IMR-90 (cell line): ENCODE results near the gene EPSTI1. TPM values are rescaled to one million over a fixed set of nuclear protein-coding genes. Genes with fewer than 3 reads are reported as not detected.
A peak's percentile ranks its signal among the peaks of the same experiment; 100 is the strongest.

ENCODE experiments used
- ATAC-seq: fragments of 200-7000 bp; cut with Tn5 transposase; 2 replicates; pipeline ENCODE4 v1.9.1; 2020; ENCODE audit warnings: low read depth, mild to moderate bottlenecking, moderate library complexity
- BruUV-seq: library from RNA; stranded (reverse); fragments of 400-500 nt; replicated peaks from 2 replicates; lab custom pipeline; 2021; lab: Mats Ljungman, UMichigan
- CTCF ChIA-PET: fragments of 300-600 bp; formaldehyde crosslinking; extraction: SDS; loops from one replicate; lab custom pipeline; 2021; ENCODE audit warnings: antibody characterized with exemption; lab: Yijun Ruan, JAX
- POLR2A ChIA-PET: fragments of 300-600 bp; sonication (Branson Sonifier 250); formaldehyde crosslinking; loops from one replicate; lab custom pipeline; 2022; ENCODE audit warnings: antibody characterized with exemption; ENCODE audit not compliant: unreplicated experiment; lab: Charles Lee
- DNase-seq: peaks from one replicate; pipeline ENCODE4 v3.0.0; 2013
- H2AFZ ChIP-seq: replicated peaks from 2 replicates; pipeline ENCODE3; 2013; ENCODE audit warnings: low read length, mild to moderate bottlenecking; ENCODE audit not compliant: poor library complexity
- H2AK5ac ChIP-seq: 2 replicates; pipeline ENCODE4 v1.6.1; 2013; ENCODE audit warnings: low read depth, low read length, inconsistent platforms
- H2AK9ac ChIP-seq: replicated peaks from 2 replicates; pipeline ENCODE3; 2013; ENCODE audit warnings: mild to moderate bottlenecking, low read depth, low read length, moderate library complexity; ENCODE audit not compliant: poor library complexity
- H2BK120ac ChIP-seq: 2 replicates; pipeline ENCODE4 v1.6.1; 2013; ENCODE audit warnings: low read depth, low read length, inconsistent platforms
- H2BK15ac ChIP-seq: 3 replicates; pipeline ENCODE4 v1.6.1; 2013; ENCODE audit warnings: low read depth, low read length, inconsistent platforms
- H2BK20ac ChIP-seq: 2 replicates; pipeline ENCODE4 v1.6.1; 2013; ENCODE audit warnings: low read depth, mild to moderate bottlenecking, inconsistent platforms, low read length, moderate library complexity
- H2BK5ac ChIP-seq: 2 replicates; pipeline ENCODE4 v1.6.1; 2013; ENCODE audit warnings: mild to moderate bottlenecking, low read depth, low read length, inconsistent platforms; ENCODE audit not compliant: poor library complexity, severe bottlenecking
- H3K14ac ChIP-seq: replicated peaks from 2 replicates; pipeline ENCODE4 v1.6.1; 2013; ENCODE audit warnings: low read depth, low read length, inconsistent platforms
- H3K18ac ChIP-seq: 2 replicates; pipeline ENCODE4 v1.6.1; 2013; ENCODE audit warnings: low read depth, low read length, control low read depth
- H3K23ac ChIP-seq: 2 replicates; pipeline ENCODE4 v1.6.1; 2013; ENCODE audit warnings: low read depth, low read length, inconsistent platforms
- H3K27ac ChIP-seq: 2 replicates; pipeline ENCODE4 v1.5.1; 2013; ENCODE audit warnings: mild to moderate bottlenecking, control low read depth, low read length; ENCODE audit not compliant: insufficient read depth
- H3K27me3 ChIP-seq: 2 replicates; pipeline ENCODE4 v1.6.1; 2013; ENCODE audit warnings: low read length; ENCODE audit not compliant: control insufficient read depth, insufficient read depth
- H3K36me3 ChIP-seq: 2 replicates; pipeline ENCODE4 v1.6.1; 2013; ENCODE audit warnings: low read length, mixed read lengths; ENCODE audit not compliant: control insufficient read depth, insufficient read depth
- H3K4ac ChIP-seq: 2 replicates; pipeline ENCODE4 v1.6.1; 2013; ENCODE audit warnings: low read depth, low read length, inconsistent platforms
- H3K4me1 ChIP-seq: 2 replicates; pipeline ENCODE4 v1.6.1; 2013; ENCODE audit warnings: low read length, mixed read lengths; ENCODE audit not compliant: control insufficient read depth, insufficient read depth
- H3K4me2 ChIP-seq: 2 replicates; pipeline ENCODE4 v1.6.1; 2013; ENCODE audit warnings: low read depth, mild to moderate bottlenecking, control low read depth, low read length, moderate library complexity
- H3K4me3 ChIP-seq: 2 replicates; pipeline ENCODE4 v1.5.1; 2013; ENCODE audit warnings: low read depth, mild to moderate bottlenecking, control low read depth, low read length, moderate library complexity; ENCODE audit not compliant: insufficient read depth
- H3K56ac ChIP-seq: 2 replicates; pipeline ENCODE4 v1.6.1; 2013; ENCODE audit warnings: low read length, inconsistent platforms; ENCODE audit not compliant: insufficient read depth; ENCODE audit errors: extremely low read depth
- H3K79me1 ChIP-seq, 2 experiments: 2 replicates each; pipeline ENCODE4 v1.6.1; 2013; ENCODE audit warnings: low read length in 2 of 2, inconsistent platforms in 1 of 2, low read depth in 1 of 2
- H3K9ac ChIP-seq: 2 replicates; pipeline ENCODE4 v1.6.1; 2013; ENCODE audit warnings: low read depth, low read length, control low read depth
- H3K9me1 ChIP-seq: 2 replicates; pipeline ENCODE4 v1.6.1; 2013; ENCODE audit warnings: low read length, inconsistent platforms; ENCODE audit not compliant: insufficient read depth
- H3K9me3 ChIP-seq: 2 replicates; pipeline ENCODE4 v1.6.1; 2013; ENCODE audit warnings: low read length; ENCODE audit not compliant: control insufficient read depth, insufficient read depth
- H4K20me1 ChIP-seq: 2 replicates; pipeline ENCODE4 v1.6.1; 2013; ENCODE audit warnings: low read length, inconsistent platforms; ENCODE audit not compliant: insufficient read depth
- H4K5ac ChIP-seq: 2 replicates; pipeline ENCODE4 v1.6.1; 2013; ENCODE audit warnings: mild to moderate bottlenecking, low read depth, low read length, control low read depth
- H4K8ac ChIP-seq, 2 experiments: 2 replicates each; pipeline ENCODE4 v1.6.1; 2013; ENCODE audit warnings: low read depth in 2 of 2, low read length in 2 of 2, control low read depth in 1 of 2, inconsistent platforms in 1 of 2
- H4K91ac ChIP-seq: 2 replicates; pipeline ENCODE4 v1.6.1; 2013; ENCODE audit warnings: low read depth, low read length, inconsistent platforms; ENCODE audit not compliant: insufficient read depth
- CEBPB ChIP-seq: IDR thresholded peaks from 2 replicates; pipeline ENCODE4 v1.6.1; 2012; ENCODE audit warnings: low read depth, low read length, improper control_type of control experiment
- CHD1 ChIP-seq: IDR thresholded peaks from 2 replicates; pipeline ENCODE4 v1.6.1; 2012; ENCODE audit warnings: low read depth, low read length, improper control_type of control experiment
- ELK1 ChIP-seq: fragments of 150-350 bp; IDR thresholded peaks from 2 replicates; pipeline ENCODE4 v1.6.1; 2016; ENCODE audit warnings: low read depth, mild to moderate bottlenecking, low read length, moderate library complexity, borderline replicate concordance
- FOS ChIP-seq: fragments of 150-350 bp; IDR thresholded peaks from 2 replicates; pipeline ENCODE4 v1.6.1; 2016; ENCODE audit warnings: low read depth, low read length
- MAFK ChIP-seq: IDR thresholded peaks from 2 replicates; pipeline ENCODE4 v1.6.1; 2012; ENCODE audit warnings: low read depth, low read length, improper control_type of control experiment
- MAZ ChIP-seq: IDR thresholded peaks from 2 replicates; pipeline ENCODE4 v1.6.1; 2012; ENCODE audit warnings: low read depth, mild to moderate bottlenecking, low read length, improper control_type of control experiment, moderate library complexity, borderline replicate concordance
- MXI1 ChIP-seq: IDR thresholded peaks from 2 replicates; pipeline ENCODE4 v1.6.1; 2012; ENCODE audit warnings: low read depth, mild to moderate bottlenecking, low read length, moderate library complexity, borderline replicate concordance
- POLR2A ChIP-seq: IDR thresholded peaks from 2 replicates; pipeline ENCODE4 v1.6.1; 2012; ENCODE audit warnings: mild to moderate bottlenecking, low read depth, low read length
- RAD21 ChIP-seq: IDR thresholded peaks from 2 replicates; pipeline ENCODE4 v1.6.1; 2012; ENCODE audit warnings: low read length, improper control_type of control experiment
- RCOR1 ChIP-seq: IDR thresholded peaks from 2 replicates; pipeline ENCODE4 v1.6.1; 2012; ENCODE audit warnings: mild to moderate bottlenecking, low read length, improper control_type of control experiment; ENCODE audit not compliant: insufficient replicate concordance
- RFX5 ChIP-seq: IDR thresholded peaks from 2 replicates; pipeline ENCODE4 v1.8.0; 2012; ENCODE audit warnings: low read depth, mild to moderate bottlenecking, low read length, moderate library complexity
- SMC3 ChIP-seq: fragments of 150-350 bp; IDR thresholded peaks from 2 replicates; pipeline ENCODE4 v1.6.1; 2016; ENCODE audit warnings: low read depth, mild to moderate bottlenecking, antibody characterized with exemption, low read length, moderate library complexity
- USF2 ChIP-seq: fragments of 150-350 bp; IDR thresholded peaks from 2 replicates; pipeline ENCODE4 v1.6.1; 2017; ENCODE audit warnings: mild to moderate bottlenecking, antibody characterized with exemption, low read length, low read depth
- WGBS, 2 experiments: methylation state at CpG; one replicate each; pipeline versions ENCODE4 v1.1.5 to v1.1.7; 2013; ENCODE audit warnings: missing lambda C conversion rate in 2 of 2; ENCODE audit not compliant: insufficient read length in 1 of 2; ENCODE audit errors: extremely low coverage in 2 of 2; 5-methylcytosine and 5-hydroxymethylcytosine counted together
- dilution Hi-C: fragments of 300-500 bp; cut with HindIII; formaldehyde crosslinking; loops from one replicate; pipeline ENCODE4 v1.14.3; 2018; ENCODE audit warnings: low sequenced_read_pairs; ENCODE audit not compliant: unreplicated experiment
- in situ Hi-C: fragments of 300-500 bp; cut with MboI; formaldehyde crosslinking; loops from 3 replicates; pipeline ENCODE4 v1.14.3; 2019; ENCODE audit warnings: low sequenced_read_pairs, inconsistent platforms, mixed read lengths
- intact Hi-C: fragments of 100-400 bp; cut with micrococcal nuclease; formaldehyde crosslinking; loops from 2 replicates; pipeline ENCODE4 v1.10.0; 2022
- polyA plus RNA-seq, 3 experiments: library from polyadenylated mRNA; depleted of rRNA; stranded (reverse); fragments of >200 nt; gene quantifications; 2 replicates each; pipeline ENCODE4 v1.2.3, GENCODE V29; 2012; ENCODE audit warnings: low replicate concordance in 1 of 3
- total RNA-seq: library from RNA; depleted of rRNA; stranded (reverse); fragments of >200 nt; gene quantifications from 2 replicates; pipeline ENCODE4 v1.2.3, GENCODE V29; 2012

The EPSTI1 gene
- total and polyA plus RNA-seq, 2 of the 4 experiments (the other 2 are of a cell fraction), result 0.90 to 1.6 TPM

GRCh38 chr13:42847891-42848663 is 144.0 kb downstream of the EPSTI1 start:
- Histone ChIP-seq H3K56ac (no peak overlapping the region), H3K4ac (no peak overlapping the region), H3K79me1 (no peaks in the 10 kb centered on the region), H3K9me3 (no peaks in the 10 kb centered on the region), H4K91ac (no peak overlapping the region), H3K4me3 (no peak overlapping the region), H4K8ac (no peak overlapping the region), H3K9ac (no peak overlapping the region), H3K18ac (no peak overlapping the region), H2BK15ac (no peak overlapping the region), H2AFZ (no peak overlapping the region), H2AK9ac (no peak overlapping the region), H3K23ac (no peak overlapping the region), H2BK20ac (no peak overlapping the region), H4K20me1 (no peaks in the 10 kb centered on the region), H2BK5ac (no peak overlapping the region), H3K4me1 (no peaks in the 10 kb centered on the region), H3K27me3 (no peaks in the 10 kb centered on the region), H4K5ac (no peak overlapping the region), H3K14ac (no peak overlapping the region), H2AK5ac (no peak overlapping the region), H3K9me1 (no peaks in the 10 kb centered on the region), H3K36me3 (no peaks in the 10 kb centered on the region), H2BK120ac (no peak overlapping the region), H3K4me2 (no peak overlapping the region), H3K27ac (no peak overlapping the region)
- 20% methylated on average over 2 of the region's 3 CpGs; no CpG with 5 or more reads in 1 of the 2 experiments for WGBS, 2 experiments
- CTCF ChIA-PET, result no interaction called here
- intact Hi-C loops (no loop called here), in situ Hi-C loops (no loop called here), dilution Hi-C loops (no loop called here)
- DNase-seq, result peak; percentile 8
- ATAC-seq, result no peak
- POLR2A ChIA-PET, result no interaction called here
- TF ChIP-seq MAZ, result no peak
- no peak for TF ChIP-seq SMC3
- no peak for TF ChIP-seq ELK1
- TF ChIP-seq CEBPB, result no peak
- no peak for TF ChIP-seq RCOR1
- TF ChIP-seq MXI1, result no peak
- TF ChIP-seq CHD1, result no peak
- no peak for TF ChIP-seq POLR2A
- no peak for TF ChIP-seq RFX5
- TF ChIP-seq FOS, result no peak
- TF ChIP-seq MAFK, result no peak
- no peak for TF ChIP-seq USF2
- no peak for TF ChIP-seq RAD21
- BruUV-seq, result no TSS peak
